CD14-positive monocyte (primary cell): ENCODE measurements around the gene WDR26. TPM values are rescaled to one million over a fixed set of nuclear protein-coding genes. Genes with fewer than 3 reads are reported as not detected.
"Not testable (repeated sequence)": the region's sequence is repeated elsewhere in the genome, so short reads cannot be mapped to it uniquely, and the experiment has no call there.

Experiments
- DNase-seq, 3 donors: peaks; one replicate each; pipeline ENCODE4 v3.0.0-alpha.2; 2011 to 2022
- H2AFZ ChIP-seq: 2 replicates; pipeline ENCODE4 v1.6.0; 2012; ENCODE audit warnings: mild to moderate bottlenecking, low read depth, low read length, inconsistent platforms; ENCODE audit not compliant: insufficient read depth, poor library complexity, severe bottlenecking
- H3K27ac ChIP-seq, 2 donors: 1 replicate in 1 of 2; 2 replicates in 1 of 2; pipeline ENCODE4 v1.5.1; 2012 to 2013; ENCODE audit warnings: low read length in 2 of 2, control low read depth in 1 of 2, inconsistent platforms in 1 of 2, low read depth in 1 of 2, mild to moderate bottlenecking in 1 of 2
- H3K27me3 ChIP-seq, 2 donors: one replicate each; pipeline versions ENCODE4 v1.6.0 to v1.6.1; 2011 to 2013; ENCODE audit warnings: low read length in 2 of 2; ENCODE audit not compliant: control insufficient read depth in 2 of 2, insufficient read depth in 2 of 2
- H3K36me3 ChIP-seq, 2 donors: replicated peaks in 1 of 2; 1 replicate in 1 of 2; 2 replicates in 1 of 2; pipeline versions ENCODE4 v1.5.1 to v1.6.1; 2012 to 2013; ENCODE audit warnings: low read length in 2 of 2, control low read depth in 1 of 2, inconsistent platforms in 1 of 2, mild to moderate bottlenecking in 1 of 2; ENCODE audit not compliant: insufficient read depth in 2 of 2, control insufficient read depth in 1 of 2
- H3K4me1 ChIP-seq, 2 donors: 1 replicate in 1 of 2; 2 replicates in 1 of 2; pipeline versions ENCODE4 v1.5.1 to v1.6.1; 2012 to 2013; ENCODE audit warnings: low read length in 2 of 2, control low read depth in 1 of 2, inconsistent platforms in 1 of 2, mild to moderate bottlenecking in 1 of 2, moderate library complexity in 1 of 2; ENCODE audit not compliant: insufficient read depth in 2 of 2, control insufficient read depth in 1 of 2
- H3K4me2 ChIP-seq: replicated peaks from 2 replicates; pipeline ENCODE3; 2012; ENCODE audit warnings: low read length, moderate library complexity, mild to moderate bottlenecking; ENCODE audit not compliant: poor library complexity, severe bottlenecking; ENCODE audit errors: extremely low read depth
- H3K4me3 ChIP-seq, 3 experiments: fragments of 200-600 bp in 1 of 3; sonication (generic) in 1 of 3; replicated peaks in 1 of 3; 1 replicate in 2 of 3; 2 replicates in 1 of 3; pipeline ENCODE4 v1.5.1; 2011 to 2013; ENCODE audit warnings: low read length in 3 of 3, mild to moderate bottlenecking in 3 of 3, control low read depth in 2 of 3, low read depth in 2 of 3, inconsistent platforms in 1 of 3, moderate library complexity in 1 of 3
- H3K79me2 ChIP-seq: 2 replicates; pipeline ENCODE4 v1.6.0; 2012; ENCODE audit warnings: mild to moderate bottlenecking, control low read depth, inconsistent platforms, low read length, moderate library complexity; ENCODE audit not compliant: insufficient read depth
- H3K9ac ChIP-seq: 2 replicates; pipeline ENCODE4 v1.6.0; 2017; ENCODE audit warnings: low read length, mild to moderate bottlenecking; ENCODE audit not compliant: insufficient read depth, poor library complexity, severe bottlenecking
- H3K9me3 ChIP-seq, 2 donors: replicated peaks in 1 of 2; 1 replicate in 1 of 2; 2 replicates in 1 of 2; pipeline versions ENCODE4 v1.5.1 to v1.6.1; 2012 to 2013; ENCODE audit warnings: low read length in 2 of 2, control low read depth in 1 of 2; ENCODE audit not compliant: control insufficient read depth in 1 of 2, insufficient read depth in 1 of 2
- H4K20me1 ChIP-seq: 2 replicates; pipeline ENCODE4 v1.6.0; 2012; ENCODE audit warnings: mild to moderate bottlenecking, low read length, control low read depth, moderate library complexity; ENCODE audit not compliant: insufficient read depth
- H3K27ac Mint-ChIP-seq, 7 donors: one replicate each; pipeline ENCODE4 v1.8.0; 2020; ENCODE audit warnings: mild to moderate bottlenecking in 7 of 7, mixed read lengths in 7 of 7, moderate library complexity in 6 of 7, inconsistent platforms in 2 of 7
- H3K27me3 Mint-ChIP-seq, 3 donors: one replicate each; pipeline ENCODE4 v1.8.0; 2021 to 2022; ENCODE audit warnings: low read depth in 3 of 3, mild to moderate bottlenecking in 3 of 3, mixed read lengths in 3 of 3, moderate library complexity in 3 of 3, inconsistent platforms in 1 of 3
- H3K36me3 Mint-ChIP-seq, 2 donors: one replicate each; pipeline ENCODE4 v1.8.0; 2020; ENCODE audit warnings: mixed read lengths in 2 of 2, inconsistent platforms in 1 of 2, mild to moderate bottlenecking in 1 of 2
- H3K4me1 Mint-ChIP-seq: one replicate; pipeline ENCODE4 v1.8.0; 2020; ENCODE audit warnings: mild to moderate bottlenecking, mixed read lengths
- H3K4me3 Mint-ChIP-seq, 2 donors: one replicate each; pipeline ENCODE4 v1.8.0; 2020; ENCODE audit warnings: mild to moderate bottlenecking in 2 of 2, mixed read lengths in 2 of 2, moderate library complexity in 1 of 2
- H3K9me3 Mint-ChIP-seq, 7 donors: one replicate each; pipeline ENCODE4 v1.8.0; 2020 to 2022; ENCODE audit warnings: mixed read lengths in 7 of 7, mild to moderate bottlenecking in 6 of 7, moderate library complexity in 6 of 7, inconsistent platforms in 2 of 7
- WGBS: methylation state at CpG from one replicate; pipeline ENCODE4 v1.1.5; 2013; ENCODE audit warnings: missing lambda C conversion rate; ENCODE audit not compliant: insufficient coverage; 5-methylcytosine and 5-hydroxymethylcytosine counted together
- intact Hi-C, 2 donors: fragments of 100-400 bp; cut with micrococcal nuclease; formaldehyde crosslinking; loops; one replicate each; pipeline versions ENCODE4 v1.15.0 to v1.15.1; 2023
- polyA plus RNA-seq, 3 donors: library from polyadenylated mRNA; depleted of rRNA in 1 of 3; unstranded in 2 of 3; stranded (reverse) in 1 of 3; fragments of 300-500 nt in 2 of 3; fragments of >200 nt in 1 of 3; fragmentation: Illumina TruSeq in 2 of 3; gene quantifications; 1 replicate in 2 of 3; 2 replicates in 1 of 3; pipeline ENCODE4 v1.2.3, GENCODE V29; 2012 to 2021
- TF ChIP-seq, protein P1 (sequence below): fragments of 200-600 bp; IDR thresholded peaks from one replicate; pipeline ENCODE4 v1.8.0; 2022; ENCODE audit warnings: antibody characterized with exemption, mild to moderate bottlenecking

Gene WDR26
- polyA plus RNA-seq, 3 donors = 2.7 to 59.4 (median 4.0) TPM

DNA sequence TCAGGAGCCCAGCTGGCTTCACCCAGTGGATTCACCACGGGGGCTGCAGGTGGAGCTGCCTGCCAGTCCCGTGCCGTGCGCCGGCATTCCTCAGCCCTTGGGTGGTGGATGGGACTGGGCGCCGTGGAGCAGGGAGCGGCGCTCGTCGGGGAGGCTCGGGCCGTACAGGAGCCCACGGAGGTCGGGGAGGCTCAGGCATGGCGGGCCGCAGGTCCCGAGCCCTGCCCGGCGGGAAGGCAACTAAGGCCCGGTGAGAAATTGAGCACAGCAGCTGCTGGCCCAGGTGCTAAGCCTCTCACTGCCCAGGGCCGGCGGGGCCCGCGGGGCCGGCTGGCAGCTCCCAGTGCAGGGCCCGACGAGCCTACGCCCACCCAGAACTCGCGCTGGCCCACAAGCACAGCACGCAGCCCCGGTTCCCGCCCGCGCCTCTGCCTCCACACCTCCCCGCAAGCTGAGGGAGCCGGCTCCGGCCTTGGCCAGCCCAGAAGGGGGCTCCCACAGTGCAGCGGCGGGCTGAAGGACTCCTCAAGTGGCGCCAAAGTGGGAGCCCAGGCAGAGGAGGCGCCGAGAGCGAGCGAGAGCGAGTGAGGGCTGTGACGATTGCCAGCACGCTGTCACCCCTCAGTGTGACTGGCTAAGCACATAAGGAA lies 82.0 kb downstream of the WDR26 start:
- H3K4me3 ChIP-seq, H3K27ac Mint-ChIP-seq, H2AFZ ChIP-seq, H3K4me1 Mint-ChIP-seq, H3K9ac ChIP-seq, H3K36me3 ChIP-seq, H3K4me2 ChIP-seq, H3K27me3 Mint-ChIP-seq, H3K4me1 ChIP-seq, H3K27me3 ChIP-seq, H3K36me3 Mint-ChIP-seq, H3K27ac ChIP-seq, H3K4me3 Mint-ChIP-seq, H4K20me1 ChIP-seq, intact Hi-C loops, DNase-seq, H3K9me3 ChIP-seq, H3K79me2 ChIP-seq: not testable (repeated sequence)
- H3K9me3 Mint-ChIP-seq = peaks cover 0 to 15% (median 4%) of the 10 kb centered on the region in 7 donors
- 94% methylated on average over 27 of the region's 49 CpGs for WGBS

DNA sequence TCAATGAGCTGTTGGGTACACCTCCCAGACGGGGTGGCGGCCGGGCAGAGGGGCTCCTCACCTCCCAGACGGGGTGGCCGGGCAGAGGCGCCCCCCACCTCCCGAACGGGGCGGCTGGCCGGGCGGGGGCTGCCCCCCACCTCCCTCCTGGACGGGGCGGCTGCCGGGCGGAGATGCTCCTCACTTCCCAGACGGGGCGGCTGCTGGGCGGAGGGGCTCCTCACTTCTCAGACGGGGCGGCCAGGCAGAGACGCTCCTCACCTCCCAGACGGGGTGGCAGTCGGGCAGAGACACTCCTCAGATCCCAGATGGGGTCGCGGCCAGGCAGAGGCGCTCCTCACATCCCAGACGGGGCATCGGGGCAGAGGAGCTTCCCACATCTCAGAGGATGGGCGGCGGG lies 84.9 kb downstream of the WDR26 start:
- H3K27ac Mint-ChIP-seq, H3K9me3 ChIP-seq, H3K27me3 Mint-ChIP-seq, H3K4me1 Mint-ChIP-seq, H3K4me1 ChIP-seq, H3K4me3 ChIP-seq, DNase-seq, H3K4me3 Mint-ChIP-seq, H3K4me2 ChIP-seq, H3K27me3 ChIP-seq, H4K20me1 ChIP-seq, H2AFZ ChIP-seq, H3K36me3 Mint-ChIP-seq, H3K36me3 ChIP-seq, H3K9ac ChIP-seq, intact Hi-C loops, H3K27ac ChIP-seq, H3K79me2 ChIP-seq: not testable (repeated sequence)
- WGBS = 100% methylated on average over 9 of the region's 30 CpGs
- peaks cover 0 to 23% (median 13%) of the 10 kb centered on the region in 7 donors for H3K9me3 Mint-ChIP-seq

DNA sequence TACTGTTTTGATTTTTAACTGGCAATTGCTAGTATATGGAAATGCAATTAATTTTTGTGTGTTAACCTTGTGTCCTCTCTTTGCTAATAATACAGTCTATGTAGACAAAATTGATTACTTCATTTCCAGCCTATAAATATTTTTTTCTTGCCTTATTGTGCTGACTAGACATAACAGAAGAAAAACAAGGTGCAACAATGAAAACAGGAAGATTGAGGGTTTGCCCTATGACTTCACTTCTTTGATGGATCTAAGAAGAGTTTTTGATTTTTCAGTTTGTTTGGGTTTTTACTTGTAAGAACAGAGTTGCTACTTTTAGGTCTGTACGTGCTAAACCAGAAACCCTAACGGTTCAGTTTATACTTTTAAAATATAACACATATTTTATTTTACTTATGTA lies 86.5 kb downstream of the WDR26 start:
- no peak overlapping the region for H3K27ac ChIP-seq
- no peaks in the 10 kb centered on the region for H3K27me3 ChIP-seq
- no peak overlapping the region for H2AFZ ChIP-seq
- TF ChIP-seq, protein P1, sequence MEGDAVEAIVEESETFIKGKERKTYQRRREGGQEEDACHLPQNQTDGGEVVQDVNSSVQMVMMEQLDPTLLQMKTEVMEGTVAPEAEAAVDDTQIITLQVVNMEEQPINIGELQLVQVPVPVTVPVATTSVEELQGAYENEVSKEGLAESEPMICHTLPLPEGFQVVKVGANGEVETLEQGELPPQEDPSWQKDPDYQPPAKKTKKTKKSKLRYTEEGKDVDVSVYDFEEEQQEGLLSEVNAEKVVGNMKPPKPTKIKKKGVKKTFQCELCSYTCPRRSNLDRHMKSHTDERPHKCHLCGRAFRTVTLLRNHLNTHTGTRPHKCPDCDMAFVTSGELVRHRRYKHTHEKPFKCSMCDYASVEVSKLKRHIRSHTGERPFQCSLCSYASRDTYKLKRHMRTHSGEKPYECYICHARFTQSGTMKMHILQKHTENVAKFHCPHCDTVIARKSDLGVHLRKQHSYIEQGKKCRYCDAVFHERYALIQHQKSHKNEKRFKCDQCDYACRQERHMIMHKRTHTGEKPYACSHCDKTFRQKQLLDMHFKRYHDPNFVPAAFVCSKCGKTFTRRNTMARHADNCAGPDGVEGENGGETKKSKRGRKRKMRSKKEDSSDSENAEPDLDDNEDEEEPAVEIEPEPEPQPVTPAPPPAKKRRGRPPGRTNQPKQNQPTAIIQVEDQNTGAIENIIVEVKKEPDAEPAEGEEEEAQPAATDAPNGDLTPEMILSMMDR = no peak
- no peak for DNase-seq
- no peaks in the 10 kb centered on the region for H4K20me1 ChIP-seq
- H3K9ac ChIP-seq = no peak overlapping the region
- Mint-ChIP-seq H3K27ac (no peak overlapping the region), H3K4me3 (no peak overlapping the region), H3K27me3 (peaks cover 9 to 11% (median 10%) of the 10 kb centered on the region in 3 donors), H3K9me3 (peaks cover 13 to 39% (median 29%) of the 10 kb centered on the region in 7 donors), H3K4me1 (no peaks in the 10 kb centered on the region), H3K36me3 (no peaks in the 10 kb centered on the region)
- no peaks in the 10 kb centered on the region for H3K79me2 ChIP-seq
- no CpG with 5 or more reads among the region's 2 CpGs for WGBS
- H3K4me1 ChIP-seq = no peaks in the 10 kb centered on the region
- peaks cover 18 to 21% of the 10 kb centered on the region in 2 donors for H3K9me3 ChIP-seq
- H3K4me2 ChIP-seq = no peak overlapping the region
- no peak overlapping the region for H3K4me3 ChIP-seq
- no peaks in the 10 kb centered on the region for H3K36me3 ChIP-seq
- intact Hi-C loops = no loop called here
